ENCODE results near the gene IFT20. TPM values are rescaled to one million over a fixed set of nuclear protein-coding genes. Genes with fewer than 3 reads are reported as not detected.

IFT20 gene
- total and polyA plus RNA-seq, 2 of the 13 experiments (the other 11 are each of a cell fraction or from before 2014, with no cell fraction given): 28.0 to 37.8 TPM

DNA sequence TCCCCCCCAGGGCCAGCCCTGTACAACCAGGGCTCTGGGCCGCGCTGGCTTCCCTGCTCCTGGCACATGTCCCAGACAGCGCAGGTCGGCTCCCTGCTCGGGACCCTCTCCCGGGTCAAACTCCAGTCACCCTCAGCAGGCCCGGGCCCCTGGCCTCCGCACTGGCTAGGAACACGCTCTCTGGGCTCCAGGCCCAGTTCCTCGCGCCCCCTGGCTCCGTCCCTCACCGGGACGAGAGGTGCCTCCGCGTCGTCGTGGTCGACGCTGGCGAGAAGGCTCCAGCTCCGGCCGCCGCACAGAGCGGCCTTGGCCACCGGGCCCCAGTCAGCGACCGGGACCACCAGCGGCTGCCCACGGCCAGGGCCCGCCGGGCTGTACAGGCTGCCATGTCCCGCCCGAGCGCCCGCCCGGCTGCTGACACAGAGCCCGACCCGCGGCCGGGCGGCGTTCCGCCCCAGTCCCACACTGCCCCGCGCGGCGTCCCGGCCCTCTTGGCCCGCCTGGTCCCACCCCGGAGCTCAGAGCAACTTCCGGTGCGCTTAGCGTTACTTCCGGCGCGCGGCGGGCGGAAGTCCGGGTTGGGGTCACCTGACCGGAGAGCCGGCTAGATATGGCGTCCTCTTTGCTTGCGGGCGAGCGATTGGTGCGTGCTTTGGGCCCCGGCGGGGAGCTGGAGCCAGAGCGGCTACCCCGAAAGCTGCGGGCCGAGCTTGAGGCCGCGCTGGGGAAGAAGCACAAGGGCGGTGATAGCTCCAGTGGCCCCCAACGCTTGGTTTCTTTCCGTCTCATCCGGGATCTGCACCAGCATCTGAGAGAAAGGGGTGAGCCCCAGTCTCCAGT lies 22.0 kb upstream of the IFT20 start, which contains the start of gene POLDIP2 (continued):
- 0 out of 2 replicates have a peak, but pooled peaks have one; percentile 59 for TF ChIP-seq ZNF503 (CRISPR knock-in tag; IDR thresholded peaks at IDR 0.05)
- TF ChIP-seq ZZZ3 (CRISPR knock-in tag; IDR thresholded peaks at IDR 0.05; ENCODE audit: borderline replicate concordance): peak; percentile 83; the same call in 1 of the 2 replicates
- TF ChIP-seq PCBP2 (optimal IDR thresholded peaks at IDR 0.05; ENCODE audit: low read depth, low read length, poor library complexity, severe bottlenecking): no peak
- TF ChIP-seq GABPB1 (CRISPR knock-in tag; IDR thresholded peaks at IDR 0.05): peak; percentile 98
- TF ChIP-seq GABPA (IDR thresholded peaks at IDR 0.05; ENCODE audit: low read depth, low read length): peak; percentile 98
- peak; percentile 95 for TF ChIP-seq GABPA (CRISPR knock-in tag; IDR thresholded peaks at IDR 0.05; ENCODE audit: low read depth)
- TF ChIP-seq ZNF331 (CRISPR knock-in tag; IDR thresholded peaks at IDR 0.05): peak; percentile 85
- peak; percentile 87; the same call in 1 of the 2 replicates for TF ChIP-seq IRF2 (CRISPR knock-in tag; IDR thresholded peaks at IDR 0.05)
- peak; percentile 64 for TF ChIP-seq THRA (CRISPR knock-in tag; IDR thresholded peaks at IDR 0.05; ENCODE audit: borderline replicate concordance)
- peak; percentile 52; the same call in 1 of the 2 replicates for TF ChIP-seq ZFP1 (CRISPR knock-in tag; IDR thresholded peaks at IDR 0.05)
- TF ChIP-seq, protein P1, sequence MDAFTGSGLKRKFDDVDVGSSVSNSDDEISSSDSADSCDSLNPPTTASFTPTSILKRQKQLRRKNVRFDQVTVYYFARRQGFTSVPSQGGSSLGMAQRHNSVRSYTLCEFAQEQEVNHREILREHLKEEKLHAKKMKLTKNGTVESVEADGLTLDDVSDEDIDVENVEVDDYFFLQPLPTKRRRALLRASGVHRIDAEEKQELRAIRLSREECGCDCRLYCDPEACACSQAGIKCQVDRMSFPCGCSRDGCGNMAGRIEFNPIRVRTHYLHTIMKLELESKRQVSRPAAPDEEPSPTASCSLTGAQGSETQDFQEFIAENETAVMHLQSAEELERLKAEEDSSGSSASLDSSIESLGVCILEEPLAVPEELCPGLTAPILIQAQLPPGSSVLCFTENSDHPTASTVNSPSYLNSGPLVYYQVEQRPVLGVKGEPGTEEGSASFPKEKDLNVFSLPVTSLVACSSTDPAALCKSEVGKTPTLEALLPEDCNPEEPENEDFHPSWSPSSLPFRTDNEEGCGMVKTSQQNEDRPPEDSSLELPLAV (CRISPR knock-in tag; conservative IDR thresholded peaks at IDR 0.05; ENCODE audit: low read depth): no peak
- peak; percentile 78; the same call in 1 of the 2 replicates for TF ChIP-seq CAMTA2 (CRISPR knock-in tag; IDR thresholded peaks at IDR 0.05; ENCODE audit: borderline replicate concordance)
- no peak for TF ChIP-seq SSRP1 (CRISPR knock-in tag; IDR thresholded peaks at IDR 0.05)
- TF ChIP-seq ZNF782 (CRISPR knock-in tag; IDR thresholded peaks at IDR 0.05; ENCODE audit: borderline replicate concordance): 0 out of 2 replicates have a peak, but pooled peaks have one; percentile 34
- peak; percentile 93; the same call in 1 of the 2 replicates for TF ChIP-seq TMF1 (CRISPR knock-in tag; IDR thresholded peaks at IDR 0.05; ENCODE audit: low read depth)
- TF ChIP-seq SIN3B (IDR thresholded peaks at IDR 0.05; ENCODE audit: low read length): peak; percentile 95

Data from HepG2 (cell line).